ENCODE results near the gene STARD7. TPM values are rescaled to one million over a fixed set of nuclear protein-coding genes. Genes with fewer than 3 reads are reported as not detected.

The STARD7 gene
- total and polyA plus RNA-seq, 2 donors (not counting 3 experiments of a cell fraction or from before 2014, with no cell fraction given): 61.2 to 132 TPM

GRCh38 chr2:96186562-96186961, 22.1 kb downstream of the STARD7 start:
- Histone ChIP-seq H3K27ac (ENCODE audit: insufficient read depth, low read depth, low read length) (no peak overlapping the region), H3K9ac (replicated peaks; ENCODE audit: extremely low read depth, insufficient read depth, low read length) (no peak overlapping the region), H3K9me3 (replicated peaks; ENCODE audit: control insufficient read depth, insufficient read depth, low read length) (no peaks in the 10 kb centered on the region), H3K4me2 (ENCODE audit: insufficient read depth, low read length) (no peak overlapping the region), H3K36me3 (ENCODE audit: control insufficient read depth in 2 of 2, extremely low read depth in 1 of 2, insufficient read depth in 2 of 2, low read length in 2 of 2) (peaks cover 16 to 39% of the 10 kb centered on the region in 2 experiments), H3K4me3 (replicated peaks in 1 of 3; ENCODE audit: insufficient read depth in 1 of 3, low read depth in 1 of 3, low read length in 3 of 3) (no peak overlapping the region), H3K27me3 (ENCODE audit: control insufficient read depth in 2 of 2, insufficient read depth in 2 of 2, low read length in 2 of 2) (no peaks in the 10 kb centered on the region), H3K9me1 (replicated peaks; ENCODE audit: control insufficient read depth, extremely low read depth, insufficient read depth, low read length) (no peaks in the 10 kb centered on the region), H3K4me1 (ENCODE audit: control insufficient read depth, extremely low read depth, insufficient read depth, low read length) (no peaks in the 10 kb centered on the region), H4K20me1 (replicated peaks; ENCODE audit: control insufficient read depth, extremely low read depth, insufficient read depth, low read length) (no peaks in the 10 kb centered on the region), H2AFZ (ENCODE audit: low read depth, low read length) (no peak overlapping the region), H3K79me2 (ENCODE audit: control insufficient read depth, insufficient read depth, low read length) (no peaks in the 10 kb centered on the region)
- FAIRE-seq: no peak
- DNase-seq (ENCODE audit: low read depth, low spot score): no peak
- intact Hi-C loops (cut with micrococcal nuclease): no loop called here
- TF ChIP-seq FOS (IDR thresholded peaks at IDR 0.05; ENCODE audit: borderline replicate concordance, insufficient read depth, low read length) (no peak), GATA2 (IDR thresholded peaks at IDR 0.05; ENCODE audit: insufficient read depth, insufficient read length, low read depth, low read length) (no peak), EZH2 (IDR thresholded peaks at IDR 0.05; ENCODE audit: borderline replicate concordance, low read depth, low read length, severe bottlenecking) (no peak), CTCF (IDR thresholded peaks at IDR 0.05; ENCODE audit: extremely low read depth in 1 of 2, insufficient read depth in 1 of 2, low read depth in 1 of 2, low read length in 2 of 2) (no peak), MAX (IDR thresholded peaks at IDR 0.05; ENCODE audit: insufficient read depth, insufficient read length) (no peak), MYC (IDR thresholded peaks at IDR 0.05; ENCODE audit: low read depth, low read length) (no peak), POLR2AphosphoS5 (IDR thresholded peaks at IDR 0.05; ENCODE audit: insufficient read depth, low read depth, low read length) (no peak), JUN (IDR thresholded peaks at IDR 0.05; ENCODE audit: borderline replicate concordance, insufficient read depth, insufficient read length, low read depth) (no peak), POLR2A (IDR thresholded peaks at IDR 0.05; ENCODE audit: low read depth, low read length) (no peak)
- dilution Hi-C loops (cut with MboI; ENCODE audit: extremely low pct_ligation_motif_present, low sequenced_read_pairs): no loop called here
- ChIA-PET CTCF (interaction anchor here (1.3 kb wide), 1 partner anchor 12 kb away, joined by 4 read pairs; no protein-coding TSS in a partner anchor), POLR2A (no interaction called here)
- no TSS peak for BruUV-seq (replicated peaks)
